NB4 (cell line): Measurements from ENCODE around the gene BACE1-AS.

Experiments
- MYC ChIP-seq: IDR thresholded peaks from 2 replicates; pipeline ENCODE4 v1.6.1; 2011; ENCODE audit warnings: low read depth, low read length
- POLR2A ChIP-seq: IDR thresholded peaks from 2 replicates; pipeline ENCODE4 v1.6.1; 2011; ENCODE audit warnings: mild to moderate bottlenecking; ENCODE audit not compliant: insufficient read length; ENCODE audit errors: extremely low read depth
- TF ChIP-seq, protein P1 (sequence below): IDR thresholded peaks from one replicate; pipeline ENCODE4 v1.5.1; 2012; ENCODE audit warnings: low read depth, low read length
- TF ChIP-seq, protein P2 (sequence below): IDR thresholded peaks from 2 replicates; pipeline ENCODE4 v1.6.1; 2011; ENCODE audit warnings: low read depth, low read length

DNA sequence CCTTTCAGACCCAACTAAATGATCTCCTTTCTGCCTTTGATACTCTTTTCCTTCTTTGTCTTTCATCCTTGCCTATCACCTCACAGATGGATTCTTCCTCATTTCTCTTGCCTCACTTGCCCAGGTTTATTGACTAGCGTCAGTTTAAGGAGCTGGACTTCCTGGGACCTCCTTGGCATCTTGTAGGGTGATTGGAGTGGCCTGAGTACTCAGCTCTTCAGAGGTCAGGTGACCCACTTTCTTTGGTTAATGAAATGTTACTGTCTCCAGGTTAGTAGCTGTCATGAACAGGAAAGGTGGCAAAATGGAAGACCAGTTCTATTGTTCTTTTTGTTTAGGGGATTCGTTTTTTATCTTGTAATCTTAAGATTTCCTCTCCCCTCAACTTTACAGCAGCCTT, 4.6 kb upstream of the BACE1-AS start:
- TF ChIP-seq, protein P1, sequence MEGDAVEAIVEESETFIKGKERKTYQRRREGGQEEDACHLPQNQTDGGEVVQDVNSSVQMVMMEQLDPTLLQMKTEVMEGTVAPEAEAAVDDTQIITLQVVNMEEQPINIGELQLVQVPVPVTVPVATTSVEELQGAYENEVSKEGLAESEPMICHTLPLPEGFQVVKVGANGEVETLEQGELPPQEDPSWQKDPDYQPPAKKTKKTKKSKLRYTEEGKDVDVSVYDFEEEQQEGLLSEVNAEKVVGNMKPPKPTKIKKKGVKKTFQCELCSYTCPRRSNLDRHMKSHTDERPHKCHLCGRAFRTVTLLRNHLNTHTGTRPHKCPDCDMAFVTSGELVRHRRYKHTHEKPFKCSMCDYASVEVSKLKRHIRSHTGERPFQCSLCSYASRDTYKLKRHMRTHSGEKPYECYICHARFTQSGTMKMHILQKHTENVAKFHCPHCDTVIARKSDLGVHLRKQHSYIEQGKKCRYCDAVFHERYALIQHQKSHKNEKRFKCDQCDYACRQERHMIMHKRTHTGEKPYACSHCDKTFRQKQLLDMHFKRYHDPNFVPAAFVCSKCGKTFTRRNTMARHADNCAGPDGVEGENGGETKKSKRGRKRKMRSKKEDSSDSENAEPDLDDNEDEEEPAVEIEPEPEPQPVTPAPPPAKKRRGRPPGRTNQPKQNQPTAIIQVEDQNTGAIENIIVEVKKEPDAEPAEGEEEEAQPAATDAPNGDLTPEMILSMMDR = no peak
- TF ChIP-seq POLR2A = no peak
- TF ChIP-seq, protein P2, sequence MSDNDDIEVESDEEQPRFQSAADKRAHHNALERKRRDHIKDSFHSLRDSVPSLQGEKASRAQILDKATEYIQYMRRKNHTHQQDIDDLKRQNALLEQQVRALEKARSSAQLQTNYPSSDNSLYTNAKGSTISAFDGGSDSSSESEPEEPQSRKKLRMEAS = no peak
- TF ChIP-seq MYC = no peak
